ACC112 (cell line): ENCODE measurements around the gene EFNB1.
"Not testable (repeated sequence)": the region's sequence is repeated elsewhere in the genome, so short reads cannot be mapped to it uniquely, and the experiment has no call there.

ENCODE experiments used
- H2AFZ ChIP-seq: fragments of 200-600 bp; sonication (generic); one replicate; pipeline ENCODE4 v1.6.0; 2017; ENCODE audit warnings: antibody characterized with exemption, low read length; ENCODE audit not compliant: unreplicated experiment
- H3K27ac ChIP-seq: fragments of 200-600 bp; sonication (generic); 2 replicates; pipeline ENCODE4 v1.5.1; 2014; ENCODE audit warnings: low read depth, mild to moderate bottlenecking, antibody characterized with exemption, low read length, moderate library complexity
- H3K27me3 ChIP-seq: fragments of 200-600 bp; sonication (generic); 2 replicates; pipeline ENCODE4 v1.6.1; 2014; ENCODE audit warnings: mild to moderate bottlenecking, antibody characterized with exemption, low read length, moderate library complexity, mixed read lengths; ENCODE audit not compliant: insufficient read depth
- H3K36me3 ChIP-seq: fragments of 200-600 bp; sonication (generic); 2 replicates; pipeline ENCODE4 v1.6.1; 2016; ENCODE audit warnings: mild to moderate bottlenecking, antibody characterized with exemption, low read length, moderate library complexity, mixed read lengths; ENCODE audit not compliant: insufficient read depth
- H3K4me1 ChIP-seq: fragments of 200-600 bp; sonication (generic); one replicate; pipeline ENCODE4 v1.6.1; 2016; ENCODE audit warnings: low read length, mixed read lengths; ENCODE audit not compliant: insufficient read depth, unreplicated experiment, control insufficient read depth
- H3K4me3 ChIP-seq: fragments of 200-600 bp; sonication (generic); 2 replicates; pipeline ENCODE4 v1.5.1; 2014; ENCODE audit warnings: mild to moderate bottlenecking, low read depth, low read length
- H3K79me2 ChIP-seq: fragments of 200-600 bp; sonication (generic); one replicate; pipeline ENCODE4 v1.6.0; 2016; ENCODE audit warnings: low read length; ENCODE audit not compliant: control insufficient read depth, unreplicated experiment, insufficient read depth

Gene EFNB1

GRCh38 chrX:68828740-68829581 lies at the start of gene EFNB1:
Gene EFNB1, plus strand, starts transcription at chrX:68829021. Its CDS starts 756 bp downstream, at chrX:68829777.
- Histone ChIP-seq H3K27me3 (no peaks in the 10 kb centered on the region), H2AFZ (peak within 1 kb of the TSS; percentile 3), H3K27ac (peak within 1 kb of the TSS; percentile 59)

GRCh38 chrX:68781295-68781694 lies 47.5 kb upstream of the EFNB1 start:
- H3K79me2 ChIP-seq, H3K27ac ChIP-seq, H3K4me1 ChIP-seq, H2AFZ ChIP-seq, H3K27me3 ChIP-seq, H3K4me3 ChIP-seq, H3K36me3 ChIP-seq: not testable (repeated sequence)

More at GRCh38 chrX:68828740-68829581, at the start of gene EFNB1:
- Histone ChIP-seq H3K4me3 (peak within 1 kb of the TSS; percentile 85), H3K36me3 (no peaks in the 10 kb centered on the region), H3K79me2 (peaks cover 30% of the 10 kb centered on the region), H3K4me1 (peaks cover 20% of the 10 kb centered on the region)

GRCh38 chrX:68784816-68785215 lies 44.0 kb upstream of the EFNB1 start:
- Histone ChIP-seq H3K36me3 (no peaks in the 10 kb centered on the region), H2AFZ (no peak overlapping the region), H3K27ac (no peak overlapping the region), H3K4me1 (no peaks in the 10 kb centered on the region), H3K4me3 (no peak overlapping the region), H3K79me2 (no peaks in the 10 kb centered on the region), H3K27me3 (no peaks in the 10 kb centered on the region)

- not testable (repeated sequence) for H3K4me1 ChIP-seq, H3K4me3 ChIP-seq, H3K36me3 ChIP-seq, H3K27me3 ChIP-seq, H2AFZ ChIP-seq, H3K27ac ChIP-seq, H3K79me2 ChIP-seq
Observed at GRCh38 chrX:68786581-68786980, 42.2 kb upstream of the EFNB1 start.

- H3K36me3 ChIP-seq = no peaks in the 10 kb centered on the region
- H3K27me3 ChIP-seq = peaks cover 10% of the 10 kb centered on the region; the same call in 1 of the 2 replicates
- H3K4me3 ChIP-seq = no peak overlapping the region
- no peak overlapping the region for H3K27ac ChIP-seq
- H2AFZ ChIP-seq = no peak overlapping the region
- no peaks in the 10 kb centered on the region for H3K4me1 ChIP-seq
- H3K79me2 ChIP-seq = no peaks in the 10 kb centered on the region
Observed at GRCh38 chrX:68789966-68790365, 38.9 kb upstream of the EFNB1 start.

GRCh38 chrX:68792083-68792482 lies 36.7 kb upstream of the EFNB1 start:
- no peaks in the 10 kb centered on the region for H3K79me2 ChIP-seq
- H3K4me1 ChIP-seq = no peaks in the 10 kb centered on the region
- no peak overlapping the region for H3K27ac ChIP-seq
- no peaks in the 10 kb centered on the region for H3K36me3 ChIP-seq
- H2AFZ ChIP-seq = no peak overlapping the region
- no peak overlapping the region for H3K4me3 ChIP-seq
- peaks cover 10% of the 10 kb centered on the region; the same call in 1 of the 2 replicates for H3K27me3 ChIP-seq

GRCh38 chrX:68794461-68794860 lies 34.4 kb upstream of the EFNB1 start:
- Histone ChIP-seq H2AFZ (no peak overlapping the region), H3K4me1 (no peaks in the 10 kb centered on the region), H3K79me2 (no peaks in the 10 kb centered on the region), H3K27ac (no peak overlapping the region), H3K4me3 (no peak overlapping the region), H3K27me3 (peaks cover 10% of the 10 kb centered on the region; the same call in 1 of the 2 replicates), H3K36me3 (no peaks in the 10 kb centered on the region)

GRCh38 chrX:68795741-68796140 lies 33.1 kb upstream of the EFNB1 start:
- Histone ChIP-seq H3K4me3 (no peak overlapping the region), H3K36me3 (no peaks in the 10 kb centered on the region), H2AFZ (no peak overlapping the region), H3K27ac (no peak overlapping the region), H3K27me3 (peaks cover 10% of the 10 kb centered on the region; the same call in 1 of the 2 replicates), H3K79me2 (no peaks in the 10 kb centered on the region), H3K4me1 (no peaks in the 10 kb centered on the region)

- not testable (repeated sequence) for H3K79me2 ChIP-seq, H3K27me3 ChIP-seq, H3K4me3 ChIP-seq, H3K27ac ChIP-seq, H3K36me3 ChIP-seq, H2AFZ ChIP-seq, H3K4me1 ChIP-seq
Observed at GRCh38 chrX:68798400-68798799, 30.4 kb upstream of the EFNB1 start.

GRCh38 chrX:68801737-68802290 lies 27.0 kb upstream of the EFNB1 start:
- H2AFZ ChIP-seq = no peak overlapping the region
- no peaks in the 10 kb centered on the region for H3K36me3 ChIP-seq
- no peaks in the 10 kb centered on the region for H3K79me2 ChIP-seq
- H3K4me1 ChIP-seq = no peaks in the 10 kb centered on the region
- no peak overlapping the region for H3K27ac ChIP-seq
- H3K4me3 ChIP-seq = no peak overlapping the region
- peaks cover under 1% of the 10 kb centered on the region; the same call in 1 of the 2 replicates for H3K27me3 ChIP-seq

- Histone ChIP-seq H3K36me3 (no peaks in the 10 kb centered on the region), H3K79me2 (no peaks in the 10 kb centered on the region), H3K27me3 (peaks cover 5% of the 10 kb centered on the region), H3K27ac (no peak overlapping the region), H3K4me3 (no peak overlapping the region), H2AFZ (no peak overlapping the region), H3K4me1 (no peaks in the 10 kb centered on the region)
Observed at GRCh38 chrX:68807818-68808217, 21.0 kb upstream of the EFNB1 start.
